GM21576 (cell line): ENCODE data around the gene FCAMR.

Experiments used
- ATAC-seq: cut with Tn5 transposase; IDR thresholded peaks from one replicate; pipeline ENCODE4 v1.9.1; 2021; ENCODE audit warnings: mild to moderate bottlenecking, moderate library complexity; ENCODE audit not compliant: unreplicated experiment

Gene FCAMR

GRCh38 chr1:206960676-206961386 lies 9.4 kb downstream of the FCAMR start:
- ATAC-seq = no peak

GRCh38 chr1:206958144-206958543 lies 12.1 kb downstream of the FCAMR start:
- no peak for ATAC-seq

GRCh38 chr1:206957639-206958038 lies 12.6 kb downstream of the FCAMR start:
- ATAC-seq = no peak

GRCh38 chr1:206955476-206956451 lies 14.5 kb downstream of the FCAMR start:
- no peak for ATAC-seq

GRCh38 chr1:206954459-206955342 lies 15.6 kb downstream of the FCAMR start:
- no peak for ATAC-seq

GRCh38 chr1:206953626-206954025 lies 16.6 kb downstream of the FCAMR start:
- no peak for ATAC-seq

- ATAC-seq = no peak
Observed at GRCh38 chr1:206953126-206953525, 17.1 kb downstream of the FCAMR start.

- no peak for ATAC-seq
Observed at GRCh38 chr1:206952171-206952570, 18.1 kb downstream of the FCAMR start.

- no peak for ATAC-seq
Observed at GRCh38 chr1:206951318-206952100, 18.8 kb downstream of the FCAMR start.

- no peak for ATAC-seq
Observed at GRCh38 chr1:206949641-206950040, 20.6 kb downstream of the FCAMR start.

GRCh38 chr1:206949208-206949607 lies 21.1 kb downstream of the FCAMR start:
- ATAC-seq = no peak

GRCh38 chr1:206947255-206947654 lies 23.0 kb downstream of the FCAMR start:
- no peak for ATAC-seq

- ATAC-seq = no peak
Observed at GRCh38 chr1:206946261-206946660, 24.0 kb downstream of the FCAMR start, which contains the start of gene PIGR. Gene PIGR (minus strand): TSS chr1:206946466. CDS start chr1:206940531, 5,935 bp downstream.

GRCh38 chr1:206945779-206946178 lies 24.5 kb downstream of the FCAMR start:
- no peak for ATAC-seq

GRCh38 chr1:206944703-206945102 lies 25.6 kb downstream of the FCAMR start:
- ATAC-seq = no peak

GRCh38 chr1:206941766-206942418 lies 28.4 kb downstream of the FCAMR start:
- ATAC-seq = no peak

GRCh38 chr1:206940588-206940936 lies 29.7 kb downstream of the FCAMR start:
- ATAC-seq = no peak

- ATAC-seq = no peak
Observed at GRCh38 chr1:206939841-206940587, 30.2 kb downstream of the FCAMR start.

GRCh38 chr1:206939131-206939530 lies 31.1 kb downstream of the FCAMR start:
- no peak for ATAC-seq
